Liver (tissue), 3 donors: ENCODE results near the gene ZNRF4.

ENCODE experiments used
- GABPA ChIP-seq, 2 donors: IDR thresholded peaks in 1 of 2; conservative IDR thresholded peaks in 1 of 2; 2 replicates each; pipeline ENCODE4 v1.6.1; 2016; ENCODE audit warnings: antibody characterized with exemption in 2 of 2, mild to moderate bottlenecking in 1 of 2, moderate library complexity in 1 of 2
- TF ChIP-seq, protein P1 (sequence below): fragments of 150-350 bp; IDR thresholded peaks from 2 replicates; pipeline ENCODE4 v1.5.1; 2017; ENCODE audit warnings: improper control_type of control experiment, low read depth, low read length; ENCODE audit not compliant: missing input control
- TF ChIP-seq, protein P2 (sequence below): IDR thresholded peaks from 2 replicates; pipeline ENCODE4 v1.6.1; 2016; ENCODE audit warnings: antibody characterized with exemption
- TF ChIP-seq, protein P3 (sequence below): IDR thresholded peaks from 2 replicates; pipeline ENCODE4 v1.6.1; 2016; ENCODE audit warnings: antibody characterized with exemption, mild to moderate bottlenecking
- donor health status: healthy.
- donor health status: healthy.

DNA sequence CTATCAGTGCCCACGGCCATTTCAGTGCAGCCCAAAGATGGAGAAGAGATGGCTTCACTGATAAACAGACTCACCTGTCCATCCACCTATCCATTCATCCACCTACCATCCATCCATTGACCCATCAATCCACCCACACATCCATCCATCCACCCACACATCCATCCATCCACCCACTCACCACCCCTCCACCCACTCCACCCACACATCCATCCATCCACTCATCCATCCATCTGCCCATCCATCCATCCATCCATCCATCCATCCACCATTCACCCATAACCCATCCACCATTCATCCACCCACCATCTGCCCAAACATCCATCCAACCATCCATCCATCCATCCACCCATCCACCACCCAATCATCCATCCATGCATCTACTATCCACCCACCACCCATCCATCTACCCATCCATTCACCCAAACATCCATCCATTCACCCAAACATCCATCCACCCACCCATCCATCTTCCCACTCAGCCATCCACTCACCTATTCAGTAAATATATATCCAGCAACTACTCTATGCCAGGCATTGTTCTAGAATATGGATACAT is 31.6 kb upstream of the ZNRF4 start:
- no peak for TF ChIP-seq GABPA (IDR thresholded peaks at IDR 0.05 in 1 of 2, conservative IDR thresholded peaks at IDR 0.05 in 1 of 2)
- TF ChIP-seq, protein P1, sequence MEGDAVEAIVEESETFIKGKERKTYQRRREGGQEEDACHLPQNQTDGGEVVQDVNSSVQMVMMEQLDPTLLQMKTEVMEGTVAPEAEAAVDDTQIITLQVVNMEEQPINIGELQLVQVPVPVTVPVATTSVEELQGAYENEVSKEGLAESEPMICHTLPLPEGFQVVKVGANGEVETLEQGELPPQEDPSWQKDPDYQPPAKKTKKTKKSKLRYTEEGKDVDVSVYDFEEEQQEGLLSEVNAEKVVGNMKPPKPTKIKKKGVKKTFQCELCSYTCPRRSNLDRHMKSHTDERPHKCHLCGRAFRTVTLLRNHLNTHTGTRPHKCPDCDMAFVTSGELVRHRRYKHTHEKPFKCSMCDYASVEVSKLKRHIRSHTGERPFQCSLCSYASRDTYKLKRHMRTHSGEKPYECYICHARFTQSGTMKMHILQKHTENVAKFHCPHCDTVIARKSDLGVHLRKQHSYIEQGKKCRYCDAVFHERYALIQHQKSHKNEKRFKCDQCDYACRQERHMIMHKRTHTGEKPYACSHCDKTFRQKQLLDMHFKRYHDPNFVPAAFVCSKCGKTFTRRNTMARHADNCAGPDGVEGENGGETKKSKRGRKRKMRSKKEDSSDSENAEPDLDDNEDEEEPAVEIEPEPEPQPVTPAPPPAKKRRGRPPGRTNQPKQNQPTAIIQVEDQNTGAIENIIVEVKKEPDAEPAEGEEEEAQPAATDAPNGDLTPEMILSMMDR = no peak
- TF ChIP-seq, protein P2, sequence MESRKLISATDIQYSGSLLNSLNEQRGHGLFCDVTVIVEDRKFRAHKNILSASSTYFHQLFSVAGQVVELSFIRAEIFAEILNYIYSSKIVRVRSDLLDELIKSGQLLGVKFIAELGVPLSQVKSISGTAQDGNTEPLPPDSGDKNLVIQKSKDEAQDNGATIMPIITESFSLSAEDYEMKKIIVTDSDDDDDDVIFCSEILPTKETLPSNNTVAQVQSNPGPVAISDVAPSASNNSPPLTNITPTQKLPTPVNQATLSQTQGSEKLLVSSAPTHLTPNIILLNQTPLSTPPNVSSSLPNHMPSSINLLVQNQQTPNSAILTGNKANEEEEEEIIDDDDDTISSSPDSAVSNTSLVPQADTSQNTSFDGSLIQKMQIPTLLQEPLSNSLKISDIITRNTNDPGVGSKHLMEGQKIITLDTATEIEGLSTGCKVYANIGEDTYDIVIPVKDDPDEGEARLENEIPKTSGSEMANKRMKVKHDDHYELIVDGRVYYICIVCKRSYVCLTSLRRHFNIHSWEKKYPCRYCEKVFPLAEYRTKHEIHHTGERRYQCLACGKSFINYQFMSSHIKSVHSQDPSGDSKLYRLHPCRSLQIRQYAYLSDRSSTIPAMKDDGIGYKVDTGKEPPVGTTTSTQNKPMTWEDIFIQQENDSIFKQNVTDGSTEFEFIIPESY = no peak
- TF ChIP-seq, protein P3, sequence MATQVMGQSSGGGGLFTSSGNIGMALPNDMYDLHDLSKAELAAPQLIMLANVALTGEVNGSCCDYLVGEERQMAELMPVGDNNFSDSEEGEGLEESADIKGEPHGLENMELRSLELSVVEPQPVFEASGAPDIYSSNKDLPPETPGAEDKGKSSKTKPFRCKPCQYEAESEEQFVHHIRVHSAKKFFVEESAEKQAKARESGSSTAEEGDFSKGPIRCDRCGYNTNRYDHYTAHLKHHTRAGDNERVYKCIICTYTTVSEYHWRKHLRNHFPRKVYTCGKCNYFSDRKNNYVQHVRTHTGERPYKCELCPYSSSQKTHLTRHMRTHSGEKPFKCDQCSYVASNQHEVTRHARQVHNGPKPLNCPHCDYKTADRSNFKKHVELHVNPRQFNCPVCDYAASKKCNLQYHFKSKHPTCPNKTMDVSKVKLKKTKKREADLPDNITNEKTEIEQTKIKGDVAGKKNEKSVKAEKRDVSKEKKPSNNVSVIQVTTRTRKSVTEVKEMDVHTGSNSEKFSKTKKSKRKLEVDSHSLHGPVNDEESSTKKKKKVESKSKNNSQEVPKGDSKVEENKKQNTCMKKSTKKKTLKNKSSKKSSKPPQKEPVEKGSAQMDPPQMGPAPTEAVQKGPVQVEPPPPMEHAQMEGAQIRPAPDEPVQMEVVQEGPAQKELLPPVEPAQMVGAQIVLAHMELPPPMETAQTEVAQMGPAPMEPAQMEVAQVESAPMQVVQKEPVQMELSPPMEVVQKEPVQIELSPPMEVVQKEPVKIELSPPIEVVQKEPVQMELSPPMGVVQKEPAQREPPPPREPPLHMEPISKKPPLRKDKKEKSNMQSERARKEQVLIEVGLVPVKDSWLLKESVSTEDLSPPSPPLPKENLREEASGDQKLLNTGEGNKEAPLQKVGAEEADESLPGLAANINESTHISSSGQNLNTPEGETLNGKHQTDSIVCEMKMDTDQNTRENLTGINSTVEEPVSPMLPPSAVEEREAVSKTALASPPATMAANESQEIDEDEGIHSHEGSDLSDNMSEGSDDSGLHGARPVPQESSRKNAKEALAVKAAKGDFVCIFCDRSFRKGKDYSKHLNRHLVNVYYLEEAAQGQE = no peak
